Peyer's patch (tissue), 4 donors: ENCODE data around the gene ZNF487.
"Not testable (repeated sequence)": the region's sequence is repeated elsewhere in the genome, so short reads cannot be mapped to it uniquely, and the experiment has no call there.

Source experiments
- POLR2A ChIP-seq, 2 donors: fragments of 450-650 bp; IDR thresholded peaks; one replicate each; pipeline ENCODE4 v1.5.1; 2017; ENCODE audit warnings: antibody characterized with exemption in 2 of 2, mild to moderate bottlenecking in 2 of 2, moderate library complexity in 2 of 2
- TF ChIP-seq, protein P1 (sequence below), 6 experiments: fragments of 450-650 bp in 4 of 6; fragments of 200-600 bp in 2 of 6; sonication (generic) in 1 of 6; IDR thresholded peaks; one replicate each; pipeline ENCODE4 v1.5.1; 2017 to 2019; ENCODE audit warnings: antibody characterized with exemption in 6 of 6, mild to moderate bottlenecking in 3 of 6, moderate library complexity in 1 of 6

DNA sequence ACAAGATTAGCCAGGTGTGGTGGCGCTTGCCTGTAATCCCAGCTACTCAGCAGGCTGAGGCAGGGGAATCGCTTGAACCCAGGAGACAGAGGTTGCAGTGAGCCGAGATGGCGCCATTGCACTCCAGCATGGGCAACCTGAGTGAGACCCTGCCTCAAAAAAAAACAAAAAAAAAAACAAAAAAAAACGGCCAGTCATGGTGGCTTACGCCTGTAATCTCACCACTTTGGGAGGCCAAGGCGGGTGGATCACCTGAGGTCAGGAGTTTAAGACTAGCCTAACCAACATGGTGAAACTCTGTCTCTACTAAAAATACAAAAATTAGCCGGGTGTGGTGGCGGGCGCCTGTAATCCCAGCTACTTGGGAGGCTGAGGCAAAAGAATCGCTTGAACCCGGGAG, 10.4 kb upstream of the ZNF487 start:
- TF ChIP-seq, protein P1, sequence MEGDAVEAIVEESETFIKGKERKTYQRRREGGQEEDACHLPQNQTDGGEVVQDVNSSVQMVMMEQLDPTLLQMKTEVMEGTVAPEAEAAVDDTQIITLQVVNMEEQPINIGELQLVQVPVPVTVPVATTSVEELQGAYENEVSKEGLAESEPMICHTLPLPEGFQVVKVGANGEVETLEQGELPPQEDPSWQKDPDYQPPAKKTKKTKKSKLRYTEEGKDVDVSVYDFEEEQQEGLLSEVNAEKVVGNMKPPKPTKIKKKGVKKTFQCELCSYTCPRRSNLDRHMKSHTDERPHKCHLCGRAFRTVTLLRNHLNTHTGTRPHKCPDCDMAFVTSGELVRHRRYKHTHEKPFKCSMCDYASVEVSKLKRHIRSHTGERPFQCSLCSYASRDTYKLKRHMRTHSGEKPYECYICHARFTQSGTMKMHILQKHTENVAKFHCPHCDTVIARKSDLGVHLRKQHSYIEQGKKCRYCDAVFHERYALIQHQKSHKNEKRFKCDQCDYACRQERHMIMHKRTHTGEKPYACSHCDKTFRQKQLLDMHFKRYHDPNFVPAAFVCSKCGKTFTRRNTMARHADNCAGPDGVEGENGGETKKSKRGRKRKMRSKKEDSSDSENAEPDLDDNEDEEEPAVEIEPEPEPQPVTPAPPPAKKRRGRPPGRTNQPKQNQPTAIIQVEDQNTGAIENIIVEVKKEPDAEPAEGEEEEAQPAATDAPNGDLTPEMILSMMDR (IDR thresholded peaks at IDR 0.05), result not testable (repeated sequence)
- TF ChIP-seq POLR2A (IDR thresholded peaks at IDR 0.05), result not testable (repeated sequence)
